ENCODE data around the gene RPS5.

Gene RPS5

DNA sequence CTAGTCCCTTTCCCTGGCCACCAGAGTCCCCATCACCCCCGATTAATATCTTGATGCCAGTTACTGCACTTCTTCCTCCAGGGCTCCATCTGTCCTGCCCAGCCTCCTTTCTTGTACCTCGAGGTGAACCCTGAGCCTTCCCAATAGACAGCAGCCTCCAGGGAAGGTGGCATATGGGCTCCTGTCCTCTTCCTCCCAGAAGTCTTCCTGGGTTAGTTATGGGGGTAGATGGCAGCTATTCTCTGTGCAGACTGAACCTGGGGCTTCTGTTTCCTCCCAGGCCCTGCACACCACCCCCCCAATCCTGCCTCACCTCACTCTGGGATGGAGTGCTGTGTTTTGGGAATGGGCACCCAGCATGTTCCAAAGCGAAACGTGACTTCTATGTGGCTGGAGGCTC, 11.0 kb downstream of the RPS5 start:
- Histone ChIP-seq H3K9me3 (ENCODE audit: low read length) (no peaks in the 10 kb centered on the region), H3K36me3 (ENCODE audit: insufficient read depth, low read length) (peaks cover 29% of the 10 kb centered on the region), H3K4me1 (ENCODE audit: insufficient read depth, low read length, severe bottlenecking) (peaks cover 16% of the 10 kb centered on the region), H3K4me3 (ENCODE audit: low read depth, low read length, poor library complexity, severe bottlenecking) (no peak overlapping the region), H3F3A (ENCODE audit: insufficient read depth, low read length) (0 out of 2 replicates have a peak, but pooled peaks cover 3% of the 10 kb centered on the region), H3K4me2 (ENCODE audit: low read length) (no peak overlapping the region), H3K9me2 (ENCODE audit: low read depth, low read length) (no peaks in the 10 kb centered on the region), H3K79me2 (ENCODE audit: insufficient read depth, low read length) (no peaks in the 10 kb centered on the region), H3K27ac (ENCODE audit: low read depth, low read length, poor library complexity, severe bottlenecking) (no peak overlapping the region), H3K27me3 (ENCODE audit: insufficient read depth, low read length) (no peaks in the 10 kb centered on the region), H4K20me1 (ENCODE audit: insufficient read depth, low read length) (no peaks in the 10 kb centered on the region), H3K9ac (ENCODE audit: low read length) (no peak overlapping the region), H2AFZ (ENCODE audit: low read length) (no peak overlapping the region)
- TF ChIP-seq EZH2 (IDR thresholded peaks at IDR 0.05; ENCODE audit: borderline replicate concordance, low read length), result no peak
- TF ChIP-seq, protein P1, sequence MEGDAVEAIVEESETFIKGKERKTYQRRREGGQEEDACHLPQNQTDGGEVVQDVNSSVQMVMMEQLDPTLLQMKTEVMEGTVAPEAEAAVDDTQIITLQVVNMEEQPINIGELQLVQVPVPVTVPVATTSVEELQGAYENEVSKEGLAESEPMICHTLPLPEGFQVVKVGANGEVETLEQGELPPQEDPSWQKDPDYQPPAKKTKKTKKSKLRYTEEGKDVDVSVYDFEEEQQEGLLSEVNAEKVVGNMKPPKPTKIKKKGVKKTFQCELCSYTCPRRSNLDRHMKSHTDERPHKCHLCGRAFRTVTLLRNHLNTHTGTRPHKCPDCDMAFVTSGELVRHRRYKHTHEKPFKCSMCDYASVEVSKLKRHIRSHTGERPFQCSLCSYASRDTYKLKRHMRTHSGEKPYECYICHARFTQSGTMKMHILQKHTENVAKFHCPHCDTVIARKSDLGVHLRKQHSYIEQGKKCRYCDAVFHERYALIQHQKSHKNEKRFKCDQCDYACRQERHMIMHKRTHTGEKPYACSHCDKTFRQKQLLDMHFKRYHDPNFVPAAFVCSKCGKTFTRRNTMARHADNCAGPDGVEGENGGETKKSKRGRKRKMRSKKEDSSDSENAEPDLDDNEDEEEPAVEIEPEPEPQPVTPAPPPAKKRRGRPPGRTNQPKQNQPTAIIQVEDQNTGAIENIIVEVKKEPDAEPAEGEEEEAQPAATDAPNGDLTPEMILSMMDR (IDR thresholded peaks at IDR 0.05; ENCODE audit: low read length), result no peak

DNA sequence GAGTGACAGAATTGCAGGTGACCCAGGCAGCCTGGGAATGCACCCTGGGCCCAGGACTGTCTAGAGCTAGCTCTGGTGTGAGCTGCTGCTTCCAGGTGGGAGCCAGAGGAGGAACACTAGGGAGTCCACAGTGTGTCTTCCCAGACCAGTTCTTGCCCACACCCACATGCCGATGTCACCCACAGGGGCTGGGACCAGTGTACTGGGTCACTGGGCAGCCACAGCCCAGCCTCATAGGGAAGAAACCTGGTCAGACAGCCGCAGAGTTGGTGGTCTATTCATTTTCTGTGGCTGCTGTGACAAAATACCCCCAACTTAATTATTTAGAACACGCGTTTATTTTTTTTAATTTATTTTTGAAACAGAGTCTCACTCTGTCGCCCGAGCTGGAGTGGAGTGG, 11.5 kb downstream of the RPS5 start:
- Histone ChIP-seq H3K36me3 (ENCODE audit: insufficient read depth, low read length) (peaks cover 25% of the 10 kb centered on the region), H3K4me2 (ENCODE audit: low read length) (no peak overlapping the region), H3K4me3 (ENCODE audit: low read depth, low read length, poor library complexity, severe bottlenecking) (no peak overlapping the region), H3K4me1 (ENCODE audit: insufficient read depth, low read length, severe bottlenecking) (peaks cover 16% of the 10 kb centered on the region), H3K27me3 (ENCODE audit: insufficient read depth, low read length) (no peaks in the 10 kb centered on the region), H3F3A (ENCODE audit: insufficient read depth, low read length) (0 out of 2 replicates have a peak, but pooled peaks cover 5% of the 10 kb centered on the region), H3K9ac (ENCODE audit: low read length) (no peak overlapping the region), H3K79me2 (ENCODE audit: insufficient read depth, low read length) (no peaks in the 10 kb centered on the region), H4K20me1 (ENCODE audit: insufficient read depth, low read length) (no peaks in the 10 kb centered on the region), H2AFZ (ENCODE audit: low read length) (no peak overlapping the region), H3K9me2 (ENCODE audit: low read depth, low read length) (no peaks in the 10 kb centered on the region), H3K9me3 (ENCODE audit: low read length) (no peaks in the 10 kb centered on the region), H3K27ac (ENCODE audit: low read depth, low read length, poor library complexity, severe bottlenecking) (no peak overlapping the region)
- TF ChIP-seq, protein P1 (IDR thresholded peaks at IDR 0.05; ENCODE audit: low read length), result no peak
- no peak for TF ChIP-seq EZH2 (IDR thresholded peaks at IDR 0.05; ENCODE audit: borderline replicate concordance, low read length)

DNA sequence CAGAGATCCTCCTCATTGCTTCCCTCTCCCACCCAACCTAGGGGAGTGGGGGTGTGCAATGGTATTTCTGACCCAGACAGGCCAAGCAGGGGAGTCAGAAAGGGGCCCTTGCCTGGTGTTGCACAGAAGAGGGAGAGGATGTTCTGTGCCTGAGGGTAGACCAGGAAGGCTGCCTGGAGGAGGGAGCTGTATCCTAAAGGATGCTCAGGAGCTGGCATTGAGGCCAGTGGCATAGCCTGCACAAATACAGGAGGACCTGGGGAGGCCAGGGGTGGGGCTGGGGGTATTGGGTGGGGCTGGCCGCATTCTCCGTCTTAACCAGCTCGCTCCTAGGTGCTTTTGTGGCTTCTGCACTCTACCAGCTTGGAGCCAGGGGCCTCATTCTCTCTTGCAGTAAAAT, 12.8 kb downstream of the RPS5 start:
- Histone ChIP-seq H2AFZ (ENCODE audit: low read length) (no peak overlapping the region), H3K4me3 (ENCODE audit: low read depth, low read length, poor library complexity, severe bottlenecking) (no peak overlapping the region), H3K4me2 (ENCODE audit: low read length) (no peak overlapping the region), H4K20me1 (ENCODE audit: insufficient read depth, low read length) (no peaks in the 10 kb centered on the region), H3K9ac (ENCODE audit: low read length) (no peak overlapping the region), H3K9me2 (ENCODE audit: low read depth, low read length) (no peaks in the 10 kb centered on the region), H3K9me3 (ENCODE audit: low read length) (no peaks in the 10 kb centered on the region), H3K79me2 (ENCODE audit: insufficient read depth, low read length) (no peaks in the 10 kb centered on the region), H3K27me3 (ENCODE audit: insufficient read depth, low read length) (no peaks in the 10 kb centered on the region), H3F3A (ENCODE audit: insufficient read depth, low read length) (0 out of 2 replicates have a peak, but pooled peaks cover 5% of the 10 kb centered on the region), H3K4me1 (ENCODE audit: insufficient read depth, low read length, severe bottlenecking) (peaks cover 16% of the 10 kb centered on the region), H3K36me3 (ENCODE audit: insufficient read depth, low read length) (peaks cover 11% of the 10 kb centered on the region), H3K27ac (ENCODE audit: low read depth, low read length, poor library complexity, severe bottlenecking) (no peak overlapping the region)
- TF ChIP-seq, protein P1 (IDR thresholded peaks at IDR 0.05; ENCODE audit: low read length), result no peak
- TF ChIP-seq EZH2 (IDR thresholded peaks at IDR 0.05; ENCODE audit: borderline replicate concordance, low read length), result no peak
